HCT116 (cell line): Measurements from ENCODE around the gene CCDC191. TPM values are rescaled to one million over a fixed set of nuclear protein-coding genes. Genes with fewer than 3 reads are reported as not detected.

Source experiments
- ATAC-seq: fragments of 200-7000 bp; cut with Tn5 transposase; 2 replicates; pipeline ENCODE4 v1.9.1; 2020; ENCODE audit warnings: mild to moderate bottlenecking, moderate library complexity
- BruUV-seq: library from RNA; stranded (reverse); fragments of 400-500 nt; replicated peaks from 2 replicates; lab custom pipeline; 2021; lab: Mats Ljungman, UMichigan
- CTCF ChIA-PET: fragments of 300-600 bp; sonication (Branson Sonifier 250); formaldehyde crosslinking; loops from one replicate; lab custom pipeline; 2021; ENCODE audit warnings: antibody characterized with exemption; lab: Charles Lee
- POLR2A ChIA-PET: fragments of 300-600, 350-600 bp; sonication (Branson Sonifier 250); formaldehyde crosslinking; loops from one replicate; lab custom pipeline; 2021; ENCODE audit warnings: antibody characterized with exemption; lab: Charles Lee
- RAD21 ChIA-PET, 2 experiments: fragments of 300-600 bp; sonication (Branson Sonifier 250); formaldehyde crosslinking; loops; one replicate each; lab custom pipeline; 2023; ENCODE audit warnings: low total read pairs in 2 of 2; ENCODE audit not compliant: uncharacterized antibody in 2 of 2, unreplicated experiment in 2 of 2, low non-redundant PET in 1 of 2; lab: Charles Lee
- DNase-seq: peaks from one replicate; pipeline ENCODE4 v3.0.0-alpha.2; 2010; ENCODE audit warnings: low read depth, low spot score
- H2AFZ ChIP-seq: fragments of 200-600 bp; shearing (Covaris generic), sonication (generic); 2 replicates; pipeline ENCODE4 v1.6.1; 2017; ENCODE audit warnings: low read depth, mixed run types, mixed read lengths, antibody characterized with exemption, low read length; ENCODE audit not compliant: poor library complexity, severe bottlenecking
- H3K27ac ChIP-seq: 2 replicates; pipeline ENCODE4 v1.5.1; 2012; ENCODE audit warnings: low read depth, low read length
- H3K27me3 ChIP-seq: fragments of 200-600 bp; sonication (generic); 2 replicates; pipeline ENCODE4 v1.6.1; 2016; ENCODE audit warnings: mixed run types, low read length, mixed read lengths; ENCODE audit not compliant: insufficient read depth
- H3K36me3 ChIP-seq, 2 experiments: fragments of 200-500 bp in 1 of 2; fragments of 200-600 bp in 1 of 2; sonication (Bioruptor generic) in 1 of 2; sonication (generic) in 1 of 2; 2 replicates each; pipeline versions ENCODE4 v1.5.1 to v1.6.1; 2014 to 2016; ENCODE audit warnings: low read length in 2 of 2, inconsistent platforms in 1 of 2, mixed read lengths in 1 of 2, mixed run types in 1 of 2; ENCODE audit not compliant: insufficient read depth in 2 of 2, control insufficient read depth in 1 of 2
- H3K4me1 ChIP-seq, 2 experiments: fragments of 200-600 bp in 1 of 2; sonication (generic) in 1 of 2; 2 replicates each; pipeline versions ENCODE4 v1.5.1 to v1.6.1; 2012 to 2017; ENCODE audit warnings: low read length in 2 of 2, inconsistent platforms in 1 of 2, mild to moderate bottlenecking in 1 of 2, mixed read lengths in 1 of 2, mixed run types in 1 of 2, moderate library complexity in 1 of 2; ENCODE audit not compliant: insufficient read depth in 2 of 2, control insufficient read depth in 1 of 2
- H3K4me2 ChIP-seq: fragments of 200-600 bp; sonication (generic); 2 replicates; pipeline ENCODE4 v1.6.1; 2017; ENCODE audit warnings: mixed run types, low read length, mixed read lengths
- H3K4me3 ChIP-seq, 2 experiments: fragments of 200-600 bp in 1 of 2; sonication (generic) in 1 of 2; replicated peaks in 1 of 2; 2 replicates each; pipeline ENCODE4 v1.5.1; 2011 to 2016; ENCODE audit warnings: low read length in 2 of 2, control low read depth in 1 of 2, low read depth in 1 of 2, mild to moderate bottlenecking in 1 of 2, mixed read lengths in 1 of 2, mixed run types in 1 of 2
- H3K79me2 ChIP-seq: fragments of 200-600 bp; sonication (generic); 2 replicates; pipeline ENCODE4 v1.6.1; 2017; ENCODE audit warnings: mild to moderate bottlenecking, mixed run types, low read length, moderate library complexity, mixed read lengths; ENCODE audit not compliant: insufficient read depth
- H3K9ac ChIP-seq: fragments of 200-600 bp; sonication (generic); 2 replicates; pipeline ENCODE4 v1.6.1; 2016; ENCODE audit warnings: low read length, mixed read lengths
- H3K9me2 ChIP-seq: fragments of 200-600 bp; sonication (generic), shearing (Covaris generic); 2 replicates; pipeline ENCODE4 v1.6.1; 2017; ENCODE audit warnings: mixed run types, mild to moderate bottlenecking, moderate library complexity; ENCODE audit not compliant: insufficient read depth
- H3K9me3 ChIP-seq, 2 experiments: fragments of 200-500 bp in 1 of 2; fragments of 200-600 bp in 1 of 2; sonication (Bioruptor generic) in 1 of 2; sonication (generic) in 1 of 2; 2 replicates each; pipeline ENCODE4 v1.6.1; 2014 to 2017; ENCODE audit warnings: low read length in 2 of 2, mixed read lengths in 2 of 2, inconsistent platforms in 1 of 2, low read depth in 1 of 2, mild to moderate bottlenecking in 1 of 2, mixed run types in 1 of 2, moderate library complexity in 1 of 2; ENCODE audit not compliant: control insufficient read depth in 1 of 2, insufficient read depth in 1 of 2
- H4K20me1 ChIP-seq: fragments of 200-600 bp; sonication (generic), shearing (Covaris generic); 2 replicates; pipeline ENCODE4 v1.6.1; 2017; ENCODE audit warnings: mixed run types, mild to moderate bottlenecking, moderate library complexity; ENCODE audit not compliant: insufficient read depth
- CBX3 ChIP-seq: IDR thresholded peaks from 2 replicates; pipeline ENCODE4 v1.6.1; 2012; ENCODE audit warnings: low read depth
- FOSL1 ChIP-seq: IDR thresholded peaks from 2 replicates; pipeline ENCODE4 v1.6.1; 2012; ENCODE audit warnings: low read depth
- POLR2A ChIP-seq: IDR thresholded peaks from 2 replicates; pipeline ENCODE4 v1.7.0; 2011; ENCODE audit warnings: borderline replicate concordance; ENCODE audit not compliant: insufficient read depth, insufficient read length; ENCODE audit errors: extremely low read depth
- POLR2AphosphoS5 ChIP-seq: IDR thresholded peaks from 2 replicates; pipeline ENCODE4 v1.6.1; 2011; ENCODE audit warnings: mild to moderate bottlenecking, low read depth, low read length, moderate library complexity
- SIN3A ChIP-seq: IDR thresholded peaks from 2 replicates; pipeline ENCODE4 v1.6.1; 2012; ENCODE audit warnings: low read depth
- SRF ChIP-seq: IDR thresholded peaks from 2 replicates; pipeline ENCODE4 v1.6.1; 2012; ENCODE audit warnings: low read depth
- TCF7L2 ChIP-seq: IDR thresholded peaks from 2 replicates; pipeline ENCODE4 v1.7.0; 2011; ENCODE audit warnings: borderline replicate concordance, inconsistent platforms; ENCODE audit not compliant: insufficient read depth, insufficient read length; ENCODE audit errors: extremely low read depth
- ZBTB33 ChIP-seq: IDR thresholded peaks from 2 replicates; pipeline ENCODE4 v1.6.1; 2011; ENCODE audit warnings: mild to moderate bottlenecking, low read length, moderate library complexity; ENCODE audit not compliant: insufficient replicate concordance; ENCODE audit errors: extremely low read depth
- ZNF274 ChIP-seq: fragments of 200-500 bp; sonication (Bioruptor generic); IDR thresholded peaks from 2 replicates; pipeline ENCODE4 v1.6.1; 2014; ENCODE audit warnings: mild to moderate bottlenecking, low read depth, low read length, inconsistent platforms
- intact Hi-C: fragments of 100-400 bp; cut with micrococcal nuclease; formaldehyde crosslinking; loops from 2 replicates; pipeline ENCODE4 v1.10.0; 2022
- total RNA-seq: library from RNA; stranded (reverse); gene quantifications from one replicate; pipeline ENCODE4 v1.2.1, GENCODE V29; 2021; ENCODE audit not compliant: unreplicated experiment

CCDC191 gene
- total RNA-seq, 1 experiment from 2014 or later, result 4.1 TPM

- no peaks in the 10 kb centered on the region for H3K4me1 ChIP-seq
- no TSS peak for BruUV-seq
- no peaks in the 10 kb centered on the region for H3K9me2 ChIP-seq
- no peaks in the 10 kb centered on the region for H3K27me3 ChIP-seq
- H3K27ac ChIP-seq, result no peak overlapping the region
- no peaks in the 10 kb centered on the region for H3K9me3 ChIP-seq
- DNase-seq (no peak), ATAC-seq (no peak)
- H2AFZ ChIP-seq, result no peak overlapping the region
- CTCF ChIA-PET, result no interaction called here
- POLR2A ChIA-PET, result no interaction called here
- intact Hi-C loops, result no loop called here
- H3K36me3 ChIP-seq, result no peaks in the 10 kb centered on the region
- no peaks in the 10 kb centered on the region for H4K20me1 ChIP-seq
- no peaks in the 10 kb centered on the region for H3K79me2 ChIP-seq
- no peak overlapping the region for H3K9ac ChIP-seq
- H3K4me2 ChIP-seq, result no peak overlapping the region
- RAD21 ChIA-PET, result no interaction called here
- TF ChIP-seq SIN3A (no peak), ZBTB33 (no peak), POLR2AphosphoS5 (no peak), ZNF274 (no peak), POLR2A (no peak), SRF (no peak)
- TF ChIP-seq, all 23 proteins: peak for 0
- H3K4me3 ChIP-seq, result no peak overlapping the region
Observed at GRCh38 chr3:114043205-114043604, 13.1 kb downstream of the CCDC191 start.

GRCh38 chr3:114035896-114036295 is 20.4 kb downstream of the CCDC191 start:
- CTCF ChIA-PET, result no interaction called here
- H3K79me2 ChIP-seq, result no peaks in the 10 kb centered on the region
- ATAC-seq, result no peak

More at GRCh38 chr3:114035896-114036295, 20.4 kb downstream of the CCDC191 start:
- no TSS peak for BruUV-seq
- no peaks in the 10 kb centered on the region for H3K9me3 ChIP-seq
- no peaks in the 10 kb centered on the region for H3K9me2 ChIP-seq
- H3K27ac ChIP-seq, result no peak overlapping the region
- peaks cover 0 to 2% of the 10 kb centered on the region in 2 experiments; a peak in 1 of 4 replicates for H3K36me3 ChIP-seq
- H3K4me1 ChIP-seq, result no peaks in the 10 kb centered on the region
- intact Hi-C loops, result no loop called here
- no peaks in the 10 kb centered on the region for H3K27me3 ChIP-seq
- no peaks in the 10 kb centered on the region for H4K20me1 ChIP-seq
- POLR2A ChIA-PET, result no interaction called here
- no peak overlapping the region for H3K4me2 ChIP-seq
- RAD21 ChIA-PET, result no interaction called here
- TF ChIP-seq FOSL1, result no peak
- TF ChIP-seq TCF7L2, result no peak
- no peak for TF ChIP-seq CBX3
- no peak for TF ChIP-seq SRF
- H3K9ac ChIP-seq, result no peak overlapping the region
- H3K4me3 ChIP-seq, result no peak overlapping the region
- H2AFZ ChIP-seq, result no peak overlapping the region
- no peak for DNase-seq
